ENCODE results near the gene ENAH.

DNA sequence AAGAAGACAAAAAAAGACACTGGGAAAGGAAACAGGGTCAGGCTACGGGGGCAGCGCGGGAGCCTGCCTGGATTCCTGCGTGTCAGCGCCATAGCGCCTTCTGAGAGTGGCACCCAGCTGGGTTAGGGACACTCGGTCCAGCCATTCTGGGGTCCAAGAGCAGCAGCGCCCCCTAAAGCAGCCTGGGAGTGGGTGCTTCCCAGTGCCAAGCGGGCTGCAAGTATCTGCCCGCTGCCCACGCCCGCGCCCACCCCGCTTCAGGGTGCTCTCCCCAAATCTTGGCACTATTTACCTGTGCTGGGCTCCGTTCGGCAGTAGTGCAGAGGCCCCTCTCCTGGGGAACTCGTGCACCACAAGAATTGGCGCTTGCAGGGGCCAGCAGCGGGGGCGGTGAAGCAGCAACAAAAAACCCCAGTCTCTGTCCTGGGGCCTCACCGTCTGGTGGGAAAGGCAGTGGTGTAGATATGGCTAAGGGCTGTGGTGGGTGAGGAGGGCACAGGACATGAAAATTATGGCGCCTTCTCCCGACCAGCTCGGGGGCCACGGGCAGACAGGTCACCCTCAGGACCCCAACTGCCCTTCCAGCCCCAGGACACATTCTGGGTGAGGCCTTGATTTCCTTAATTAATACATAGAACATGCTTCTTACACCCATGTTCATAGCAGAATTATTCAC, 200.9 kb downstream of the ENAH start:
- TF ChIP-seq POLR2AphosphoS5 (IDR thresholded peaks at IDR 0.05; ENCODE audit: low read depth, low read length) (no peak), SIN3A (IDR thresholded peaks at IDR 0.05; ENCODE audit: borderline replicate concordance, insufficient read depth, low read length) (no peak), TAF1 (IDR thresholded peaks at IDR 0.05; ENCODE audit: borderline replicate concordance, insufficient read depth, low read length) (no peak)
- TF ChIP-seq, protein P1, sequence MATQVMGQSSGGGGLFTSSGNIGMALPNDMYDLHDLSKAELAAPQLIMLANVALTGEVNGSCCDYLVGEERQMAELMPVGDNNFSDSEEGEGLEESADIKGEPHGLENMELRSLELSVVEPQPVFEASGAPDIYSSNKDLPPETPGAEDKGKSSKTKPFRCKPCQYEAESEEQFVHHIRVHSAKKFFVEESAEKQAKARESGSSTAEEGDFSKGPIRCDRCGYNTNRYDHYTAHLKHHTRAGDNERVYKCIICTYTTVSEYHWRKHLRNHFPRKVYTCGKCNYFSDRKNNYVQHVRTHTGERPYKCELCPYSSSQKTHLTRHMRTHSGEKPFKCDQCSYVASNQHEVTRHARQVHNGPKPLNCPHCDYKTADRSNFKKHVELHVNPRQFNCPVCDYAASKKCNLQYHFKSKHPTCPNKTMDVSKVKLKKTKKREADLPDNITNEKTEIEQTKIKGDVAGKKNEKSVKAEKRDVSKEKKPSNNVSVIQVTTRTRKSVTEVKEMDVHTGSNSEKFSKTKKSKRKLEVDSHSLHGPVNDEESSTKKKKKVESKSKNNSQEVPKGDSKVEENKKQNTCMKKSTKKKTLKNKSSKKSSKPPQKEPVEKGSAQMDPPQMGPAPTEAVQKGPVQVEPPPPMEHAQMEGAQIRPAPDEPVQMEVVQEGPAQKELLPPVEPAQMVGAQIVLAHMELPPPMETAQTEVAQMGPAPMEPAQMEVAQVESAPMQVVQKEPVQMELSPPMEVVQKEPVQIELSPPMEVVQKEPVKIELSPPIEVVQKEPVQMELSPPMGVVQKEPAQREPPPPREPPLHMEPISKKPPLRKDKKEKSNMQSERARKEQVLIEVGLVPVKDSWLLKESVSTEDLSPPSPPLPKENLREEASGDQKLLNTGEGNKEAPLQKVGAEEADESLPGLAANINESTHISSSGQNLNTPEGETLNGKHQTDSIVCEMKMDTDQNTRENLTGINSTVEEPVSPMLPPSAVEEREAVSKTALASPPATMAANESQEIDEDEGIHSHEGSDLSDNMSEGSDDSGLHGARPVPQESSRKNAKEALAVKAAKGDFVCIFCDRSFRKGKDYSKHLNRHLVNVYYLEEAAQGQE (IDR thresholded peaks at IDR 0.05; ENCODE audit: insufficient read depth in 1 of 2, low read depth in 2 of 2, low read length in 2 of 2), result no peak
